GM23338 (cell line): ENCODE data around the gene MAIP1. TPM values are rescaled to one million over a fixed set of nuclear protein-coding genes. Genes with fewer than 3 reads are reported as not detected.

Experiments used
- ATAC-seq: fragments of 200-7000 bp; cut with Tn5 transposase; 3 replicates; pipeline ENCODE4 v1.9.1; 2020
- DNase-seq: peaks from one replicate; pipeline ENCODE4 v3.0.0-alpha.2; 2015; ENCODE audit warnings: low spot score
- H2AFZ ChIP-seq: fragments of 200-600 bp; sonication (generic); 2 replicates; pipeline ENCODE4 v1.8.0; 2016; ENCODE audit warnings: antibody characterized with exemption, mild to moderate bottlenecking, moderate library complexity
- H3F3A ChIP-seq: fragments of 200-600 bp; sonication (generic); replicated peaks from 2 replicates; pipeline ENCODE4 v1.8.0; 2017; ENCODE audit warnings: antibody characterized with exemption, mixed run types, low read depth
- H3K27ac ChIP-seq: fragments of 200-600 bp; sonication (generic); 2 replicates; pipeline ENCODE4 v1.6.1; 2016; ENCODE audit warnings: low read depth
- H3K27me3 ChIP-seq: fragments of 200-600 bp; sonication (generic); 2 replicates; pipeline ENCODE4 v1.8.0; 2016; ENCODE audit warnings: mild to moderate bottlenecking, mixed run types, moderate library complexity; ENCODE audit not compliant: insufficient read depth
- H3K36me3 ChIP-seq: fragments of 200-600 bp; sonication (generic); 2 replicates; pipeline ENCODE4 v1.8.0; 2016; ENCODE audit warnings: mild to moderate bottlenecking; ENCODE audit not compliant: insufficient read depth
- H3K4me1 ChIP-seq: fragments of 200-600 bp; sonication (generic); 2 replicates; pipeline ENCODE4 v1.8.0; 2016; ENCODE audit warnings: mild to moderate bottlenecking, moderate library complexity; ENCODE audit not compliant: insufficient read depth
- H3K4me2 ChIP-seq: fragments of 200-600 bp; sonication (generic); 2 replicates; pipeline ENCODE4 v1.7.1; 2017; ENCODE audit warnings: mixed run types
- H3K4me3 ChIP-seq: fragments of 200-600 bp; sonication (generic); 2 replicates; pipeline ENCODE4 v1.6.1; 2016; ENCODE audit warnings: mixed run types
- H3K79me2 ChIP-seq: fragments of 200-600 bp; sonication (generic); replicated peaks from 2 replicates; pipeline ENCODE4 v1.8.0; 2017; ENCODE audit warnings: mild to moderate bottlenecking; ENCODE audit not compliant: insufficient read depth
- H3K9me2 ChIP-seq: fragments of 200-600 bp; sonication (generic); 2 replicates; pipeline ENCODE4 v1.8.0; 2017; ENCODE audit not compliant: insufficient read depth
- H4K20me1 ChIP-seq: fragments of 200-600 bp; sonication (generic); replicated peaks from 2 replicates; pipeline ENCODE4 v1.8.0; 2017; ENCODE audit warnings: mild to moderate bottlenecking; ENCODE audit not compliant: insufficient read depth
- H3K27ac Mint-ChIP-seq: 2 replicates; pipeline ENCODE4 v1.8.0; 2020; ENCODE audit warnings: inconsistent platforms, mild to moderate bottlenecking, moderate library complexity, mixed read lengths
- H3K27me3 Mint-ChIP-seq: 3 replicates; pipeline ENCODE4 v1.8.0; 2022; ENCODE audit warnings: low read depth, mild to moderate bottlenecking, moderate library complexity, mixed read lengths, inconsistent platforms; ENCODE audit not compliant: insufficient read depth, poor library complexity
- H3K36me3 Mint-ChIP-seq: 3 replicates; pipeline ENCODE4 v1.8.0; 2021; ENCODE audit warnings: low read depth, mild to moderate bottlenecking, inconsistent platforms, moderate library complexity, mixed read lengths
- H3K4me1 Mint-ChIP-seq: 3 replicates; pipeline ENCODE4 v1.8.0; 2020; ENCODE audit warnings: mild to moderate bottlenecking, inconsistent platforms, mixed read lengths
- H3K4me3 Mint-ChIP-seq: 3 replicates; pipeline ENCODE4 v1.8.0; 2021; ENCODE audit warnings: moderate library complexity, mild to moderate bottlenecking, inconsistent platforms, mixed read lengths
- H3K9me3 Mint-ChIP-seq: 3 replicates; pipeline ENCODE4 v1.8.0; 2020; ENCODE audit warnings: moderate library complexity, mild to moderate bottlenecking, inconsistent platforms, mixed read lengths
- EZH2 ChIP-seq: fragments of 200-600 bp; sonication (generic); IDR thresholded peaks from one replicate; pipeline ENCODE4 v1.8.0; 2017; ENCODE audit warnings: antibody characterized with exemption, mild to moderate bottlenecking, low read depth; ENCODE audit not compliant: unreplicated experiment
- EZH2phosphoT487 ChIP-seq: fragments of 200-600 bp; sonication (generic); IDR thresholded peaks from one replicate; pipeline ENCODE4 v1.8.1; 2018; ENCODE audit warnings: antibody characterized with exemption; ENCODE audit not compliant: unreplicated experiment
- JUNB ChIP-seq: IDR thresholded peaks from one replicate; pipeline ENCODE4 v1.6.1; 2016; ENCODE audit warnings: antibody characterized with exemption; ENCODE audit not compliant: unreplicated experiment
- NANOG ChIP-seq: IDR thresholded peaks from 2 replicates; pipeline ENCODE4 v1.6.1; 2016; ENCODE audit warnings: antibody characterized with exemption, borderline replicate concordance
- POLR2AphosphoS5 ChIP-seq: IDR thresholded peaks from 2 replicates; pipeline ENCODE4 v1.6.1; 2016; ENCODE audit warnings: antibody characterized with exemption, low read depth
- STAT1 ChIP-seq: IDR thresholded peaks from one replicate; pipeline ENCODE4 v1.6.1; 2016; ENCODE audit warnings: antibody characterized with exemption; ENCODE audit not compliant: unreplicated experiment
- ZNF114 ChIP-seq: fragments of 250-450 bp; sonication (Bioruptor Pico); IDR thresholded peaks from 2 replicates; pipeline ENCODE4 v1.5.0; 2020; ENCODE audit warnings: mild to moderate bottlenecking, moderate library complexity
- ZNF331 ChIP-seq: fragments of 250-450 bp; sonication (Bioruptor Pico); IDR thresholded peaks from 2 replicates; pipeline ENCODE4 v1.5.0; 2020; ENCODE audit warnings: low read depth, mild to moderate bottlenecking, moderate library complexity
- polyA plus RNA-seq: library from polyadenylated mRNA; unstranded; fragments of >200 nt; fragmentation: Nextera tagmentation; extraction: Ambion mirVana; gene quantifications from 2 replicates; pipeline ENCODE4 v1.2.1, GENCODE V29; 2016
- total RNA-seq: library from RNA; depleted of rRNA; stranded (reverse); fragments of >200 nt; shearing (Covaris generic); gene quantifications from 2 replicates; pipeline ENCODE4 v1.2.3, GENCODE V29; 2014
- TF ChIP-seq, protein P1 (sequence below): IDR thresholded peaks from 2 replicates; pipeline ENCODE4 v1.6.1; 2016; ENCODE audit warnings: antibody characterized with exemption
- TF ChIP-seq, protein P2 (sequence below): IDR thresholded peaks from one replicate; pipeline ENCODE4 v1.6.1; 2018; ENCODE audit warnings: antibody characterized with exemption; ENCODE audit not compliant: unreplicated experiment

Gene MAIP1
- total and polyA plus RNA-seq, 2 experiments from 2014 or later = 36.0 to 41.9 TPM

DNA sequence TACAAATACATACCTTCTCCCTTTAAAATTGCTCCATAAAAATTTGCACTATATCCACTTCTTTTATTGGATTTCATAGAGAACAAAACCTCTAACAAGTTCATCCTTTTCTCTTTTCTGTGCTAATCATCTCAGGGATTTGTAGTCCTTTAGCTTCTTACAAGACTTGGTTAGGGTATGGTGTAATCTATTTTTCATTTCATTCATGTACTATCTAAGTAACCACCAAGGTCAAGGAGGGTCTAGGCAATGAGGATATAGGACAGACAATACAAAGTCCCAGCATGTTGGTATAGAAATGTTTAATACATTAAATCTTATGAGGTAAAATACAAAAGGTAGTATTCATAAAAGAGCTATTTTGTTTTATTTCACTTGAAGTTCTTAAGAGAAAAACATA, 26.8 kb upstream of the MAIP1 start:
- peaks cover 49% of the 10 kb centered on the region; the same call in 2 of the 3 replicates for H3K36me3 Mint-ChIP-seq

DNA sequence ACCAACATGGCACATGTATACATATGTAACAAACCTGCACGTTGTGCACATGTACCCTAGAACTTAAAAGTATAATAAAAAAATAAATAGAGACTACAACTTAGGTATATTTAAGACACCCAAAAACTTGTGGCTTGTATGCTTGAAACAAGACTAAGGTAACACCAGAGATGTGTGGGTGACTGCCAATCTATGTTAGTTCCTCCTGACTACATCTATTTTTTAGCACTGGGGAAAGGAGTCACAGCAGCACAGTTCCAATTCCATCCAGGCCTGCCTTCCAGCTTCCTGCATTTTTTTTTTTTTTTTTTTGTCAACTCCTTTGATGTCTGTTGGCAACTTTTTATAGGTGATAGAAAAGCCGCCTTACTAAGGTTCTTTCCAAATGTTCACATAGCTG, 26.1 kb upstream of the MAIP1 start:
- no peak for TF ChIP-seq EZH2
- TF ChIP-seq NANOG = no peak
- TF ChIP-seq EZH2phosphoT487 = no peak
- no peak for TF ChIP-seq POLR2AphosphoS5
- no peak for TF ChIP-seq ZNF114
- TF ChIP-seq, protein P1, sequence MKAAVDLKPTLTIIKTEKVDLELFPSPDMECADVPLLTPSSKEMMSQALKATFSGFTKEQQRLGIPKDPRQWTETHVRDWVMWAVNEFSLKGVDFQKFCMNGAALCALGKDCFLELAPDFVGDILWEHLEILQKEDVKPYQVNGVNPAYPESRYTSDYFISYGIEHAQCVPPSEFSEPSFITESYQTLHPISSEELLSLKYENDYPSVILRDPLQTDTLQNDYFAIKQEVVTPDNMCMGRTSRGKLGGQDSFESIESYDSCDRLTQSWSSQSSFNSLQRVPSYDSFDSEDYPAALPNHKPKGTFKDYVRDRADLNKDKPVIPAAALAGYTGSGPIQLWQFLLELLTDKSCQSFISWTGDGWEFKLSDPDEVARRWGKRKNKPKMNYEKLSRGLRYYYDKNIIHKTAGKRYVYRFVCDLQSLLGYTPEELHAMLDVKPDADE = no peak
- no peak for TF ChIP-seq STAT1
- no peak for TF ChIP-seq JUNB
- H3K4me3 Mint-ChIP-seq = no peak overlapping the region
- Histone ChIP-seq H3F3A (no peaks in the 10 kb centered on the region), H3K27me3 (no peaks in the 10 kb centered on the region), H2AFZ (no peak overlapping the region), H3K27ac (0 out of 2 replicates have a peak overlapping the region, but pooled peaks have one; percentile 36), H3K79me2 (peaks cover 31% of the 10 kb centered on the region), H3K4me2 (no peak overlapping the region), H4K20me1 (peaks cover 6% of the 10 kb centered on the region; the same call in 1 of the 2 replicates), H3K4me3 (no peak overlapping the region), H3K9me2 (no peaks in the 10 kb centered on the region), H3K36me3 (no peaks in the 10 kb centered on the region; the same call in 1 of the 2 replicates), H3K4me1 (peaks cover 31% of the 10 kb centered on the region)
- peaks cover 5% of the 10 kb centered on the region for H3K27me3 Mint-ChIP-seq
- H3K4me1 Mint-ChIP-seq = peaks cover 29% of the 10 kb centered on the region
- DNase-seq = peak; percentile 8
- peaks cover 49% of the 10 kb centered on the region; the same call in 2 of the 3 replicates for H3K36me3 Mint-ChIP-seq
- no peaks in the 10 kb centered on the region for H3K9me3 Mint-ChIP-seq
- H3K27ac Mint-ChIP-seq = peak overlapping the region; percentile 72
- peak; percentile 48 for ATAC-seq

More for the DNA sequence above, 26.8 kb upstream of the MAIP1 start:
- Histone ChIP-seq H3K36me3 (no peaks in the 10 kb centered on the region; the same call in 1 of the 2 replicates), H3K79me2 (peaks cover 37% of the 10 kb centered on the region), H3K4me1 (peaks cover 31% of the 10 kb centered on the region), H2AFZ (no peak overlapping the region), H4K20me1 (peaks cover 10% of the 10 kb centered on the region; the same call in 1 of the 2 replicates), H3K27me3 (no peaks in the 10 kb centered on the region), H3K4me3 (no peak overlapping the region), H3K27ac (peak overlapping the region; percentile 36), H3F3A (no peaks in the 10 kb centered on the region), H3K4me2 (peak overlapping the region; percentile 18; the same call in 1 of the 2 replicates), H3K9me2 (no peaks in the 10 kb centered on the region)
- TF ChIP-seq ZNF331 (CRISPR knock-in tag) (no peak), ZNF114 (no peak), EZH2phosphoT487 (no peak)
- TF ChIP-seq, protein P2, sequence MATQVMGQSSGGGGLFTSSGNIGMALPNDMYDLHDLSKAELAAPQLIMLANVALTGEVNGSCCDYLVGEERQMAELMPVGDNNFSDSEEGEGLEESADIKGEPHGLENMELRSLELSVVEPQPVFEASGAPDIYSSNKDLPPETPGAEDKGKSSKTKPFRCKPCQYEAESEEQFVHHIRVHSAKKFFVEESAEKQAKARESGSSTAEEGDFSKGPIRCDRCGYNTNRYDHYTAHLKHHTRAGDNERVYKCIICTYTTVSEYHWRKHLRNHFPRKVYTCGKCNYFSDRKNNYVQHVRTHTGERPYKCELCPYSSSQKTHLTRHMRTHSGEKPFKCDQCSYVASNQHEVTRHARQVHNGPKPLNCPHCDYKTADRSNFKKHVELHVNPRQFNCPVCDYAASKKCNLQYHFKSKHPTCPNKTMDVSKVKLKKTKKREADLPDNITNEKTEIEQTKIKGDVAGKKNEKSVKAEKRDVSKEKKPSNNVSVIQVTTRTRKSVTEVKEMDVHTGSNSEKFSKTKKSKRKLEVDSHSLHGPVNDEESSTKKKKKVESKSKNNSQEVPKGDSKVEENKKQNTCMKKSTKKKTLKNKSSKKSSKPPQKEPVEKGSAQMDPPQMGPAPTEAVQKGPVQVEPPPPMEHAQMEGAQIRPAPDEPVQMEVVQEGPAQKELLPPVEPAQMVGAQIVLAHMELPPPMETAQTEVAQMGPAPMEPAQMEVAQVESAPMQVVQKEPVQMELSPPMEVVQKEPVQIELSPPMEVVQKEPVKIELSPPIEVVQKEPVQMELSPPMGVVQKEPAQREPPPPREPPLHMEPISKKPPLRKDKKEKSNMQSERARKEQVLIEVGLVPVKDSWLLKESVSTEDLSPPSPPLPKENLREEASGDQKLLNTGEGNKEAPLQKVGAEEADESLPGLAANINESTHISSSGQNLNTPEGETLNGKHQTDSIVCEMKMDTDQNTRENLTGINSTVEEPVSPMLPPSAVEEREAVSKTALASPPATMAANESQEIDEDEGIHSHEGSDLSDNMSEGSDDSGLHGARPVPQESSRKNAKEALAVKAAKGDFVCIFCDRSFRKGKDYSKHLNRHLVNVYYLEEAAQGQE = no peak
- no peak for DNase-seq
- H3K27me3 Mint-ChIP-seq = peaks cover 5% of the 10 kb centered on the region
- no peaks in the 10 kb centered on the region for H3K9me3 Mint-ChIP-seq
- peak overlapping the region; percentile 49; the same call in 1 of the 2 replicates for H3K27ac Mint-ChIP-seq
- ATAC-seq = peak; percentile 45
- H3K4me3 Mint-ChIP-seq = no peak overlapping the region; the same call in 2 of the 3 replicates
- H3K4me1 Mint-ChIP-seq = peaks cover 31% of the 10 kb centered on the region
